SK-N-SH treated with all-trans-retinoic acid at 6 μM for 48 hours (cell line): Measurements from ENCODE around the gene PFKP.

Source experiments
- ATAC-seq: fragments of 200-7000 bp; cut with Tn5 transposase; 3 replicates; pipeline ENCODE4 v1.9.1; 2020; ENCODE audit warnings: mild to moderate bottlenecking, moderate library complexity
- ARNTL ChIP-seq: fragments of 450-650 bp; formaldehyde crosslinking; IDR thresholded peaks from 2 replicates; pipeline ENCODE4 v1.5.0; 2020; ENCODE audit warnings: low read depth, mild to moderate bottlenecking, moderate library complexity, borderline replicate concordance
- BACH2 ChIP-seq: fragments of 250-450 bp; sonication (Bioruptor Pico); IDR thresholded peaks from 2 replicates; pipeline ENCODE4 v1.9.0; 2021; ENCODE audit warnings: mild to moderate bottlenecking, borderline replicate concordance
- CREB5 ChIP-seq: fragments of 250-450 bp; sonication (Bioruptor Pico); IDR thresholded peaks from 2 replicates; pipeline ENCODE4 v1.5.1; 2020; ENCODE audit warnings: low read depth, mild to moderate bottlenecking, moderate library complexity
- CSDC2 ChIP-seq: fragments of 250-450 bp; sonication (Bioruptor Pico); IDR thresholded peaks from 2 replicates; pipeline ENCODE4 v1.5.0; 2020; ENCODE audit warnings: mild to moderate bottlenecking, moderate library complexity
- ESRRG ChIP-seq: fragments of 250-450 bp; sonication (Bioruptor Pico); IDR thresholded peaks from 2 replicates; pipeline ENCODE4 v1.6.1; 2021; ENCODE audit warnings: mild to moderate bottlenecking
- ISL1 ChIP-seq: fragments of 250-450 bp; sonication (Bioruptor Pico); IDR thresholded peaks from 2 replicates; pipeline ENCODE4 v2.1.2; 2022; ENCODE audit warnings: mild to moderate bottlenecking, moderate library complexity
- OSR1 ChIP-seq: fragments of 250-450 bp; sonication (Bioruptor Pico); IDR thresholded peaks from 2 replicates; pipeline ENCODE4 v1.8.0; 2022; ENCODE audit warnings: moderate library complexity, mild to moderate bottlenecking, inconsistent platforms
- PATZ1 ChIP-seq: fragments of 250-450 bp; sonication (Bioruptor Pico); IDR thresholded peaks from 2 replicates; pipeline ENCODE4 v1.8.0; 2020; ENCODE audit warnings: mild to moderate bottlenecking, moderate library complexity, borderline replicate concordance
- RARB ChIP-seq: fragments of 250-450 bp; sonication (Bioruptor Pico); IDR thresholded peaks from 2 replicates; pipeline ENCODE4 v1.8.0; 2021; ENCODE audit warnings: mild to moderate bottlenecking, moderate library complexity
- SNAI2 ChIP-seq: fragments of 250-450 bp; sonication (Bioruptor Pico); IDR thresholded peaks from 2 replicates; pipeline ENCODE4 v1.5.0; 2020; ENCODE audit warnings: mild to moderate bottlenecking, moderate library complexity
- TCF4 ChIP-seq: fragments of 250-450 bp; sonication (Bioruptor Pico); IDR thresholded peaks from 2 replicates; pipeline ENCODE4 v1.8.0; 2021; ENCODE audit warnings: mild to moderate bottlenecking, moderate library complexity, borderline replicate concordance
- TOX ChIP-seq: fragments of 250-450 bp; sonication (Bioruptor Pico); IDR thresholded peaks from 2 replicates; pipeline ENCODE4 v1.8.0; 2021; ENCODE audit warnings: mild to moderate bottlenecking, moderate library complexity, borderline replicate concordance
- TSHZ2 ChIP-seq: fragments of 250-450 bp; sonication (Bioruptor Pico); IDR thresholded peaks from 2 replicates; pipeline ENCODE4 v1.5.0; 2020; ENCODE audit warnings: mild to moderate bottlenecking, moderate library complexity
- ZC3H10 ChIP-seq: fragments of 250-450 bp; sonication (Bioruptor Pico); IDR thresholded peaks from 2 replicates; pipeline ENCODE4 v1.5.1; 2021; ENCODE audit warnings: mild to moderate bottlenecking, moderate library complexity
- ZFP3 ChIP-seq: fragments of 250-450 bp; sonication (Bioruptor Pico); IDR thresholded peaks from 2 replicates; pipeline ENCODE4 v1.5.0; 2020; ENCODE audit warnings: mild to moderate bottlenecking, moderate library complexity
- ZFP30 ChIP-seq: fragments of 450-650 bp; formaldehyde crosslinking; IDR thresholded peaks from 2 replicates; pipeline ENCODE4 v1.5.0; 2022; ENCODE audit warnings: mild to moderate bottlenecking, moderate library complexity
- ZNF565 ChIP-seq: fragments of 450-650 bp; formaldehyde crosslinking; conservative IDR thresholded peaks from 2 replicates; pipeline ENCODE4 v1.5.0; 2020; ENCODE audit warnings: low read depth, mild to moderate bottlenecking, moderate library complexity
- ZNF70 ChIP-seq: fragments of 450-650 bp; formaldehyde crosslinking; IDR thresholded peaks from 2 replicates; pipeline ENCODE4 v1.5.0; 2020; ENCODE audit warnings: mild to moderate bottlenecking, moderate library complexity
- ZNF8 ChIP-seq: fragments of 450-650 bp; formaldehyde crosslinking; IDR thresholded peaks from 2 replicates; pipeline ENCODE4 v1.5.0; 2020; ENCODE audit warnings: mild to moderate bottlenecking, moderate library complexity

The PFKP gene

GRCh38 chr10:3064423-3064822 lies 2.9 kb upstream of the PFKP start:
- TF ChIP-seq SNAI2 (CRISPR knock-in tag) = no peak
- no peak for TF ChIP-seq ESRRG (CRISPR knock-in tag)
- no peak for TF ChIP-seq ZNF8 (CRISPR knock-in tag)
- TF ChIP-seq ZNF70 (CRISPR knock-in tag) = no peak
- no peak for TF ChIP-seq ZFP3 (CRISPR knock-in tag)
- no peak for TF ChIP-seq TCF4
- TF ChIP-seq CREB5 (CRISPR knock-in tag) = no peak
- no peak for TF ChIP-seq ZNF565
- no peak for TF ChIP-seq RARB (CRISPR knock-in tag)
- no peak for TF ChIP-seq ARNTL (CRISPR knock-in tag)
- TF ChIP-seq BACH2 (CRISPR knock-in tag) = no peak
- TF ChIP-seq ZFP30 (CRISPR knock-in tag) = no peak
- no peak for TF ChIP-seq TSHZ2
- no peak for TF ChIP-seq PATZ1
- no peak for ATAC-seq

GRCh38 chr10:3065622-3066021 lies 1.7 kb upstream of the PFKP start:
- TF ChIP-seq PATZ1 = no peak
- no peak for TF ChIP-seq TSHZ2
- no peak for TF ChIP-seq ZFP3 (CRISPR knock-in tag)
- no peak for TF ChIP-seq ZNF565
- no peak for TF ChIP-seq CSDC2
- TF ChIP-seq TOX (CRISPR knock-in tag) = no peak
- TF ChIP-seq OSR1 (CRISPR knock-in tag) = no peak
- TF ChIP-seq ZC3H10 (CRISPR knock-in tag) = no peak
- no peak for ATAC-seq

- ATAC-seq = peak; percentile 19
- no peak for TF ChIP-seq TOX (CRISPR knock-in tag)
- no peak for TF ChIP-seq ZFP30 (CRISPR knock-in tag)
- no peak for TF ChIP-seq TSHZ2
- no peak for TF ChIP-seq ZNF70 (CRISPR knock-in tag)
- no peak for TF ChIP-seq BACH2 (CRISPR knock-in tag)
- TF ChIP-seq PATZ1 = no peak
- TF ChIP-seq ZFP3 (CRISPR knock-in tag) = no peak
- TF ChIP-seq SNAI2 (CRISPR knock-in tag) = no peak
- TF ChIP-seq ZNF8 (CRISPR knock-in tag) = no peak
- no peak for TF ChIP-seq ISL1 (CRISPR knock-in tag)
These were observed 831 bp upstream of the PFKP start for GRCh38 chr10:3066317-3067117.
